Stimulated activated CD4-positive, alpha-beta T cell treated with anti-CD3 and anti-CD28 coated beads, Interleukin-15, amount 100 ng/mL, for 48 hours (primary cell): Measurements from ENCODE around the gene CCDC159.
"Not testable (repeated sequence)": the region's sequence is repeated elsewhere in the genome, so short reads cannot be mapped to it uniquely, and the experiment has no call there.

Experiments
- DNase-seq, 2 donors: peaks; one replicate each; pipeline ENCODE4 v3.0.0-alpha.2; 2020; ENCODE audit warnings: low read depth in 2 of 2

Gene CCDC159

GRCh38 chr19:11338569-11339253 is 7.6 kb upstream of the CCDC159 start:
- no peak for DNase-seq

- DNase-seq: peak; percentile 70 to 84
Observed at GRCh38 chr19:11339254-11340098, 6.8 kb upstream of the CCDC159 start, which contains the start of gene RAB3D. RAB3D (minus strand) TSS chr19:11339657; CDS start chr19:11337399, 2,258 bp downstream.

GRCh38 chr19:11340099-11340467 is 6.2 kb upstream of the CCDC159 start:
- DNase-seq: not testable (repeated sequence)

- no peak for DNase-seq
Observed at GRCh38 chr19:11342429-11342828, 3.9 kb upstream of the CCDC159 start.

DNA sequence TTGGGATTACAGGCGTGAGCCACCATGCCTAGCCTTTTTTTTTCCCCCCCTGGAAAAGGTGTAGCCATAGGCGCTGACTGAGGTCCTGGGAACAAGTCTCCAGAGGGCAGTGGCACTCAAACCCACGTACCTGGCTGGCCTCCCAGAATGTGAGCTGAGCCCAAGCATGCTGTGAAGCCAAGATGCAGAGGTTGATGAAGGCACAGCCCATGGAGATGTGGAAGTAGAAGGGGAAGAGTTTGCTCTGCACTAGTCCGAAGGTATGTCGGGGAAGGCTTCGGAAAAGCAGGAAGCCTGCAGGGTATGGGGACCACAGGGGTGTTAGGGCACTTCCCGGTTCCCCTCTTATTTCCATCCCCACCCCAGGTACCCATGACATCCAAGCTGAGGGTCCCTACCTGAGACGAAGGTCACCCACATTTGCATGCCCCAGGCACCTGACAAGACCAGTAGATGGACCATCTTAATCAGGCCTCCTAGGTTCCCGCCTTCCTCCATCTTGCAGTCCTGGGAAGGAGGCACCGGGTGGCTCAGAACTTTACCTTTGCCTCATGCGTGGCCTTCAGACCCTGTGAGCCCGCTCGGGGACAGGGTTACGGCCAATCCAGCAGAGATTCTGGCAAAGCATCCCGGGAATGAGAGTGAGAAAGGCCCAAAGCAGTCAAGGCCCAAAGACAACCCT is 1.1 kb upstream of the CCDC159 start:
- DNase-seq: no peak

DNA sequence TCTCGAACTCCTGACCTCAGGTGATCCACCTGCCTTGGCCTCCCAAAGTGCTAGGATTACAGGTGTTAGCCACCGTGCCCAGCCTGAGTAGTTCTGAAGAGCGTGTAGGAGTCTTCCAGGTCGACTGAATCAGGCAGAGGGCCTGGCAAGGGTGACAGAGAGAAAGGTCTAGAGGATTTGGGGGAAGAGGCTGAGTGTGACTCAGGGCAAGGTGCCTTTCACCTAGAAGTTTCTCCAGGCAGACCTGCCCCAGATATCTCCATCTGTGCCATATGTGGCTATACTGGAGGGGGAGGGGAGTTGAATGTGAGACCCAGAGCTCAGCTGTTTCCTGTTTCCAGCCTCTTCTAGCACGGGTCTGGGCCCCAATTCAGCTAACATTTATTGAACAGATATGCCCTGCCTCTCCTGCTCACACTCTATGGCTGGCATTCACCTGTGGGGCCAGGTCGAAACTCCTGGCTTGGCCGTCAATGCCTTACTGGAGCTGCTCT is 1.3 kb downstream of the CCDC159 start:
- no peak for DNase-seq

GRCh38 chr19:11349171-11349570 is 2.9 kb downstream of the CCDC159 start:
- DNase-seq: no peak

GRCh38 chr19:11354102-11354501 is 7.8 kb downstream of the CCDC159 start:
- DNase-seq: not testable (repeated sequence)

- peak; percentile 76 to 86 for DNase-seq
Observed at GRCh38 chr19:11355160-11356073, 9.1 kb downstream of the CCDC159 start, which contains the start of gene PLPPR2. PLPPR2 (plus strand) TSS chr19:11355432; CDS start chr19:11357674, 2,242 bp downstream.

DNA sequence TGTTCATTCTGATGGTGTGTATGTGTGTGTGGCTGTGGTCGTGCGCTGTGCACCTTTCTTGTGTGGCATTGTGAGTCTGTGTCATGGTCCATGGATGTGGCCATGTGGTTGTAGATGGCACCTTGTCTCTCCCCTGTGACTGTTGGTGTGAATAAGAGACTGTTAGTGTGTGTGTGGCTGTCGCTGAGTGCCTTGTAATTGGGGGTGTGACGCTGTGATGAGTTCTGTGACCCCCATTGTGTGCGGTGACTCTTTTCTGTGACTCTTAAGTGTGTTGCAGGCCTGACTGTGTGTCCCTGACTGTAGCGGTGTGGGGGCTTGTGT is 9.7 kb downstream of the CCDC159 start:
- DNase-seq: no peak

DNA sequence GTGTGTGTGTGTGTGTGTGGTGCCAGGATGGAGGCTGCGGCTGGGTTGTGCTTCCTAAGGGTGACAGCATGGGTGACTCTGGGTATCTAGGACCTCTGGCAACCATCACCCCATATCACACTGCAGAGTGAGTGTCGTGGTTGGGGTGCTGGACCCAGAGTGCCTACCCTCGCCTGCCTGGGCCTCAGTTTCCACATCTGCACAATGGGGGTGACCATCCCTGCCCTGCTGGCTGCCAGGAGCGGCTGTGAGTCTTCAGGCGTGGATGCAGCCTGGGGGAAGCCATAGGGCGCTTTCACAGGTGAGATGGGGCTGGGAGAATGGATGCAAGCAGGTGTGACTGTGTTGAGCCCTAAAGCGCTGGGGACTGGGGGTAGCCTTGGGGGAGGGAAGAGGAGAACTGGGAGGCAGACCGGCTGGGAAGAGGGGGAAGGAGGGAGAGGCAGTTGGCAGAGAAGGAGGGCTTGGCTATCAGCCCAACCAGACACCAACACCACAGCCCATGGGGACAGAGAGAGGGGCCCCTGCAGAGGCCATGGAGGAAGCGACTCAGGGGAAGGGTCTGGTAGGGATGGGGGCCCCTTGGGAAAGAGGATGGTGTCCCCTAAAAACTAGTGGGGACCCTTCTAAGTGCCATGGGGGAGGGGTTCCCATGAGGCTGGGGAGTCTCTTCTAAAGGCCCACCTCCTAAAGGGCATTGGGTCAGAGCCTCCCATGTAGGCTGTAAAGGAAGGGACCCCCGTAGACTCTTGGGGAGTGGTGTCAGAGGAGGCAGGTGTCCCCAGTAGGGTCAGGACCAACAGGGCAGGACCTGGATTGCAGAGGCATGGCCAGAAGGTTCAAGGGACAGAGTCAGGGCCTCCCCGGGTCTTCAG is 10.6 kb downstream of the CCDC159 start:
- no peak for DNase-seq

DNA sequence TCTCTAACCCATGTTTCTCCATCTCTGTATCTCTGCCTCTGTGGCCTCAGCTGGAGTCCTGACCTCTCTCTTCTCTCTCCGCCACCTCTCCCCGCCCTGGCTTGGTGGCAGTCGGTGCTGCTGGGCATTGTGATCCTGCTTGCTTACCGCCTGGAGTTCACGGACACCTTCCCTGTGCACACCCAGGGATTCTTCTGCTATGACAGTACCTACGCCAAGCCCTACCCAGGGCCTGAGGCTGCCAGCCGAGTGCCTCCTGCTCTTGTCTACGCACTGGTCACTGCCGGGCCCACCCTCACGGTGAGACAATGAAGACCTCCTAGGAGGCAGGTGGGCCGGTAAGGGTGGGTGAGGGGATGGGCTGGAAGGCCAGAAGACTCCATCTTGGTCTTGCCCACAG is 13.1 kb downstream of the CCDC159 start:
- DNase-seq: no peak

GRCh38 chr19:11361037-11361770 is 14.9 kb downstream of the CCDC159 start:
- DNase-seq: no peak

- DNase-seq: no peak
Observed at GRCh38 chr19:11361771-11362731, 15.7 kb downstream of the CCDC159 start.

GRCh38 chr19:11363881-11364280 is 17.6 kb downstream of the CCDC159 start:
- no peak for DNase-seq

GRCh38 chr19:11364296-11364904 is 18.1 kb downstream of the CCDC159 start:
- no peak for DNase-seq

DNA sequence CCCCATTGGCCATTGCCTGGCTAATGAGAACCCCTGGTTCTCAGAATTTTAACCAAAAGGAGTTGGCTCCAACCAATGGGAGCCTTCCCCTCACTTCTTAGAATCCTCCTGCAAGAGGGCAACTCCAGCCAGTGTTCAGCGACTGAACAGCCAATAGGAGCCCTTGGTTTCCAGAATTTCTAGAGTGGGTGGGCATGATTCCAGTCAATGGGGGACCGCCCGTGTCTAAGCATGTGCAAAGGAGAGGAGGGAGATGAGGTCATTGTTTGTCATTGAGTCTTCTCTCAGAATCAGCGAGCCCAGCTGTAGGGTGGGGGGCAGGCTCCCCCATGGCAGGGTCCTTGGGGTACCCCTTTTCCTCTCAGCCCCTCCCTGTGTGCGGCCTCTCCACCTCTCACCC is 18.6 kb downstream of the CCDC159 start:
- no peak for DNase-seq

- DNase-seq: no peak
Observed at GRCh38 chr19:11365557-11366117, 19.3 kb downstream of the CCDC159 start.
